Fibroblast of lung (primary cell): Measurements from ENCODE around the gene IL21R.

Experiments
- EZH2 ChIP-seq: IDR thresholded peaks from 2 replicates; pipeline ENCODE4 v1.5.1; 2012; ENCODE audit warnings: low read length, control low read depth, mild to moderate bottlenecking; ENCODE audit errors: missing control alignments
- TF ChIP-seq, protein P1 (sequence below), 2 donors: IDR thresholded peaks in 1 of 2; conservative IDR thresholded peaks in 1 of 2; 1 replicate in 1 of 2; 2 replicates in 1 of 2; pipeline ENCODE4 v1.5.1; 2011 to 2012; ENCODE audit warnings: low read length in 2 of 2, control low read depth in 1 of 2, inconsistent platforms in 1 of 2, low read depth in 1 of 2, mild to moderate bottlenecking in 1 of 2

DNA sequence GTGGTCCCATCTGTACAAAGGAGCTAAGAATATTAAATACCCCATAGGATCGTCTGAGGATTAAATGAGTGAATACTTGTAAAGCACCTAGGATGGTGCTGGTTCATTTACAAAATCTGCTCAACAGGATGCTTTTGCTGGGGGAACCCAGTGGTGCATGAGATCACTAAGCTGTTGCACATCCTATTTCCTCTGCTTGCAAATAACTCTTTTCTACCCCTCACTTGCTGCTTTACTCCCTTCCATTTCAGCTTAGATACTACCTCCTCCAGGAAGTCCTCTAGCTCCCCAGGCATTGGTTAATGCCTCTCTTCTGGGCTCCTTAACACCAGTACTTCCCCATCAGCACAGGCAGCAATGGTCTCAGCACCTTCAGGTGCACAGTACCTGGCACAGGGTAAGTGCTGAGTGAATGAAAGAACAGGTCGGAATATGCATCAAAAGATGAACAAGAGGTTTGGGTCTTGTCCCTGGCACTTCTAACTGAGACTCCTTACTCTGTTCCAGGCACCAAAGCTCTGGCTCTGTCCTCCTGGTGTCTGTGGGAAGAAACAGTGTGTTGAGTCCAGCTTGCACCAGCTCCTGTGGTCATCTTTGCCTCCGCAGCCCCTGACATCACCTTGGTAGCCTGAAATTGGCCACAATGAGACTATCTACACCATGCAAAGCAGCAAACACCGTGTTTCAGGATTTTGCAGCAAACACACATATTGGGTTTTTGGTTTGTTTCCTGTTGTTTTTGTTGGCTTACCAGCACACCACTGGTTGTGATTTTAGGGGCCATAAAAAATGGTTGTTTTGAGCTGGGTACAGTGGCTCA, 24.1 kb upstream of the IL21R start:
- TF ChIP-seq, protein P1, sequence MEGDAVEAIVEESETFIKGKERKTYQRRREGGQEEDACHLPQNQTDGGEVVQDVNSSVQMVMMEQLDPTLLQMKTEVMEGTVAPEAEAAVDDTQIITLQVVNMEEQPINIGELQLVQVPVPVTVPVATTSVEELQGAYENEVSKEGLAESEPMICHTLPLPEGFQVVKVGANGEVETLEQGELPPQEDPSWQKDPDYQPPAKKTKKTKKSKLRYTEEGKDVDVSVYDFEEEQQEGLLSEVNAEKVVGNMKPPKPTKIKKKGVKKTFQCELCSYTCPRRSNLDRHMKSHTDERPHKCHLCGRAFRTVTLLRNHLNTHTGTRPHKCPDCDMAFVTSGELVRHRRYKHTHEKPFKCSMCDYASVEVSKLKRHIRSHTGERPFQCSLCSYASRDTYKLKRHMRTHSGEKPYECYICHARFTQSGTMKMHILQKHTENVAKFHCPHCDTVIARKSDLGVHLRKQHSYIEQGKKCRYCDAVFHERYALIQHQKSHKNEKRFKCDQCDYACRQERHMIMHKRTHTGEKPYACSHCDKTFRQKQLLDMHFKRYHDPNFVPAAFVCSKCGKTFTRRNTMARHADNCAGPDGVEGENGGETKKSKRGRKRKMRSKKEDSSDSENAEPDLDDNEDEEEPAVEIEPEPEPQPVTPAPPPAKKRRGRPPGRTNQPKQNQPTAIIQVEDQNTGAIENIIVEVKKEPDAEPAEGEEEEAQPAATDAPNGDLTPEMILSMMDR (conservative IDR thresholded peaks at IDR 0.05 in 1 of 2, IDR thresholded peaks at IDR 0.05 in 1 of 2; ENCODE audit: low read depth in 1 of 2, low read length in 2 of 2) = no peak
- TF ChIP-seq EZH2 = no peak
